AG04449 (cell line): Measurements from ENCODE around the gene CEP162.
"Not testable (repeated sequence)": the region's sequence is repeated elsewhere in the genome, so short reads cannot be mapped to it uniquely, and the experiment has no call there.

Source experiments
- CTCF ChIA-PET: fragments of 350-600 bp; formaldehyde crosslinking; extraction: SDS; loops from one replicate; lab custom pipeline; 2021; ENCODE audit warnings: antibody characterized with exemption; lab: Yijun Ruan, JAX
- POLR2A ChIA-PET: fragments of 400-600, 350-600 bp; formaldehyde crosslinking; extraction: SDS; loops from one replicate; lab custom pipeline; 2020; ENCODE audit warnings: antibody characterized with exemption, inconsistent platforms; lab: Yijun Ruan, JAX
- DNase-seq: peaks from one replicate; pipeline ENCODE4 v3.0.0-alpha.2; 2010; ENCODE audit warnings: low read depth, low spot score
- H3K4me3 ChIP-seq: 2 replicates; pipeline ENCODE4 v1.5.1; 2011; ENCODE audit warnings: low read depth, mild to moderate bottlenecking, control low read depth, low read length
- TF ChIP-seq, protein P1 (sequence below): IDR thresholded peaks from one replicate; pipeline ENCODE4 v1.5.1; 2011; ENCODE audit warnings: mild to moderate bottlenecking, moderate library complexity, low read length, control low read depth, inconsistent platforms; ENCODE audit not compliant: insufficient read depth; ENCODE audit errors: missing control alignments

Gene CEP162

DNA sequence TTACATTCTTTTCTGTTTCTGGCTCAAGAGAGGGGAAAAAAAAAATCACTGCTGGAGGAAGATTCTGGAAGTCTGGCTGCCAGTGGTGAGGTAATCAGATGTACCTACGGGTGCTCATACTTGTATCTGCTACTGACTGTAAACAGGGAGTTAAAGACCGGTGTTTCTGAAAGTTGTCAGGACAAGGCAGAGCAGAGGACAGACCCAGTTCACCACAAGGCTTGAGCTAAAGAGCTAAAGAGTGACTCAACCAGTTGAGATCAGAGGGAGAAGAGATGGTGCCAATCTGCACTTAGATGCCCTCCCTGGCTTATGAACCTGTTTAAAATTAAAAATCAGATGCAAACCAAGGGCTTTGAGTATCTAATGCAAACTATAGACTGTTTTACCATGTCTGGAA lies 55.4 kb downstream of the CEP162 start:
- no peak for DNase-seq
- POLR2A ChIA-PET, result no interaction called here
- no peak overlapping the region for H3K4me3 ChIP-seq
- CTCF ChIA-PET, result no interaction called here
- TF ChIP-seq, protein P1, sequence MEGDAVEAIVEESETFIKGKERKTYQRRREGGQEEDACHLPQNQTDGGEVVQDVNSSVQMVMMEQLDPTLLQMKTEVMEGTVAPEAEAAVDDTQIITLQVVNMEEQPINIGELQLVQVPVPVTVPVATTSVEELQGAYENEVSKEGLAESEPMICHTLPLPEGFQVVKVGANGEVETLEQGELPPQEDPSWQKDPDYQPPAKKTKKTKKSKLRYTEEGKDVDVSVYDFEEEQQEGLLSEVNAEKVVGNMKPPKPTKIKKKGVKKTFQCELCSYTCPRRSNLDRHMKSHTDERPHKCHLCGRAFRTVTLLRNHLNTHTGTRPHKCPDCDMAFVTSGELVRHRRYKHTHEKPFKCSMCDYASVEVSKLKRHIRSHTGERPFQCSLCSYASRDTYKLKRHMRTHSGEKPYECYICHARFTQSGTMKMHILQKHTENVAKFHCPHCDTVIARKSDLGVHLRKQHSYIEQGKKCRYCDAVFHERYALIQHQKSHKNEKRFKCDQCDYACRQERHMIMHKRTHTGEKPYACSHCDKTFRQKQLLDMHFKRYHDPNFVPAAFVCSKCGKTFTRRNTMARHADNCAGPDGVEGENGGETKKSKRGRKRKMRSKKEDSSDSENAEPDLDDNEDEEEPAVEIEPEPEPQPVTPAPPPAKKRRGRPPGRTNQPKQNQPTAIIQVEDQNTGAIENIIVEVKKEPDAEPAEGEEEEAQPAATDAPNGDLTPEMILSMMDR, result no peak

DNA sequence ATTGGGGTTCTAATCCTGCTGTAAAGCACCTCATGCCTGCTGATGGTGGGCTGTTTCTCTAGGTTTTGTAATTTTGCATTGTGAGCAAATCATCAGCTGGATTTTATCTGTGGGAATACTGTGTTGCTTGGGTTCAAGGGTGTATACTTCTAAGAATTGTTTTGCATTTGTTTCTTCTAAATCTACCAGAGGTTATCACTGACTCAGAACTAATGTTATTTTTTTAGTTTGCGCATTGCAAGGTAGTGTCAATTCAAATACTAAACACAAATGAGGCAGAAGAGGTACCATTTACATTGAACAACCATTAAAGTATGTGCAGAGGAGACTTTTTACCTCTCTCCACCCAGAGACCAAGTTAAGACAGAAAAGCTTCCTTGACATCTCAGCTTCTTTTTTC lies 60.0 kb downstream of the CEP162 start:
- ChIA-PET CTCF (interaction anchor here (1.6 kb wide), 1 partner anchor 552 kb away, joined by 3 read pairs; no protein-coding TSS in a partner anchor), POLR2A (no interaction called here)
- TF ChIP-seq, protein P1, result no peak
- DNase-seq, result no peak
- H3K4me3 ChIP-seq, result no peak overlapping the region

DNA sequence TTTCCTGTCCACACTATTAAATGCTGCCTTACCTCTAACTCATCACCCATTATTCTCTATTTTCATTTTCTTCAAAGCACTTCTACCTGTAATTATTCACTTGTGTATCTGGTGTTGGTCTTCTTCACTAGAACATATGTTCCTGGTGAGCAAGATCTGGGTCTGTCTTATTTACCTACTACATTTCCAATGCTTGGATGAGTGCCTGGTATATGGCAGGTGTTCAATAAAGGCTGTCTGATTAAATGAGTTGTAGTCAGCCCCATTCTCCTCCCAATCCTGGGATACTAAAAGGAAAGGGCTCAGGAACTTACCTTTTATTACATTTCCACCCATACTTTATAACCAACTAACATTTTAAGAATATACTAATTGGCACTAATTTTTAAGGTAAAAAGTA lies 61.0 kb downstream of the CEP162 start:
- H3K4me3 ChIP-seq, result no peak overlapping the region
- TF ChIP-seq, protein P1, result no peak
- CTCF ChIA-PET, result no interaction called here
- no peak for DNase-seq
- POLR2A ChIA-PET, result no interaction called here

DNA sequence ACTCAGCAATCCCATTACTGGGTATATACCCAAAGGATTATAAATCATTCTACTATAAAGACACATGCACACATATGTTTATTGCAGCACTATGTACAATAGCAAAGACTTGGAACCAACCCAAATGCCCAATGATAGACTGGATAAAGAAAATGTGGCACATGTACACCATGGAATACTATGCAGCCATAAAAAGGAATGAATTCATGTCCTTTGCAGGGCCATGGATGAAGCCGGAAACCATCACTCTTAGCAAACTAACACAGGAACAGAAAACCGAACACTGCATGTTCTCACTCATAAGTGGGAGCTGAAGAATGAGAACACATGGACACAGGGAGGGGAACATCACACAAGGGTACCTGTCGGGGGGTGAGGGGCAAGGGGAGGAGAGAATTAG lies 63.1 kb downstream of the CEP162 start:
- POLR2A ChIA-PET, DNase-seq, CTCF ChIA-PET, H3K4me3 ChIP-seq: not testable (repeated sequence)

DNA sequence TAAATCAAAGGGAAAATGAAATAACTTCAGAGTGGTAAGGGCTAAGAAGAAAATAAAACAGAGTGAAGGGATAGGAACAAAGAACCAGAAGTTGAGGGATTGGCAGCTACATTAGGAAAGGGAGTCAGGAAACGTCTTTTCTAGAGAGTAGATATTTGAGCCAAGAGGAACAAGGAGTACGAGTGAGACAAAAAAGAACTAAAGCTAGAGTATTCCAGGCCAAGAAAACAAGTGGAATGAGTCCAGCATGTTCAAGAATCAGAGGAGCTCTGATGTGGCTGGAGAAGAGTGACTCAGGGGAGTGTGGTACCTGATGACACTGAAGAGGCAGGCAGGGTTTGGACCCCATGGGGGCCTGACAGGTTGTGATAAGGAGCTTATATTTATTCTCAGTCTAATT lies 66.3 kb downstream of the CEP162 start:
- DNase-seq, result no peak
- ChIA-PET POLR2A (no interaction called here), CTCF (no interaction called here)
- no peak overlapping the region for H3K4me3 ChIP-seq
- TF ChIP-seq, protein P1, result no peak

DNA sequence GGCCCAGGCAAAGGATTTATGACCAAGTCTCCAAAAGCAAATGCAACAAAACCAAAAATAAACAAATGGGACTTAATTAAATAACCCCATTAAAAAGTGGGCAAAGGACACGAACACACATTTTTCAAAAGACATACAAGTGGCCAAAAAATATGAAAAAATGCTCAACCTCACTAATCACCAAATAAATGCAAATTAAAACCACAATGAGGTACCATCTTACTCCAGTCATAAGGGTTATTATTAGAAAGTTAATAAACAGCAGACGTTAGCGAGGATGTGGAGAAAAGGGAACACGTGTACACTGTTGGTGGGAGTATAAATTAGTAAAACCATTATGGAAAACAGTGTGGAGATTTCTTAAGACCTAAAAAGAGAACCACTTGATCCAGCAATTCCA lies 71.1 kb downstream of the CEP162 start:
- CTCF ChIA-PET, result no interaction called here
- H3K4me3 ChIP-seq, result no peak overlapping the region
- TF ChIP-seq, protein P1, result no peak
- no peak for DNase-seq
- POLR2A ChIA-PET, result no interaction called here

DNA sequence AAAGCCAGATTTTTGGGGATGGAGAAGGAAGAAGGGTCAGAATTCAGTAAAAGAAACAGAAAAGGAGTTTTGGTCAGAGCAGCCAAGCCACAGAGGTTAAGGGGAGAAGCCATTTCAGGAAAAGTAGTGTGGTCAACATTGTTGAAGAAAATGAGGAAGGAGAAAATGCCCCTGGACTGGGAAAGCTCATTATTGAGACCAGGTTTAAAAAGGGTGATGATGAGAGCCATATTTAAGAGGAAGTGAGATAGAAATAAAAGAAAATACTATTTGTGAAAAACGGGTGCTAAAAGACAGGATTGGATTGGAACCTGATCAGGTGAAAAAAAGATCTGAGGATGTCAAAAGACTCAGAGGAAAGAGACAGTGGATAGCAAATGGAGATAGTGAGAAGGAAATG lies 75.8 kb downstream of the CEP162 start:
- POLR2A ChIA-PET, result no interaction called here
- CTCF ChIA-PET, result no interaction called here
- H3K4me3 ChIP-seq, result no peak overlapping the region
- TF ChIP-seq, protein P1, result no peak
- DNase-seq, result no peak
